Endodermal cell (in vitro differentiated cells): ENCODE data around the gene TYRP1. TPM values are rescaled to one million over a fixed set of nuclear protein-coding genes. Genes with fewer than 3 reads are reported as not detected.
A peak's percentile ranks its signal among the peaks of the same experiment; 100 is the strongest.

ENCODE experiments used
- DNase-seq: peaks from one replicate; pipeline ENCODE4 v3.0.0-alpha.2; 2017
- H3K27ac ChIP-seq: 2 replicates; pipeline ENCODE4 v1.5.1; 2013; ENCODE audit warnings: mild to moderate bottlenecking, low read depth, low read length, moderate library complexity
- H3K27me3 ChIP-seq: 2 replicates; pipeline ENCODE4 v1.6.1; 2013; ENCODE audit warnings: mild to moderate bottlenecking, low read length, moderate library complexity; ENCODE audit not compliant: insufficient read depth, control insufficient read depth, poor library complexity, severe bottlenecking
- H3K36me3 ChIP-seq: 2 replicates; pipeline ENCODE4 v1.7.0; 2013; ENCODE audit warnings: mild to moderate bottlenecking, low read length, moderate library complexity; ENCODE audit not compliant: control insufficient read depth, insufficient read depth
- H3K4me1 ChIP-seq: one replicate; pipeline ENCODE4 v1.7.0; 2013; ENCODE audit warnings: low read length; ENCODE audit not compliant: control insufficient read depth, insufficient read depth
- H3K4me3 ChIP-seq: 2 replicates; pipeline ENCODE4 v1.5.1; 2013; ENCODE audit warnings: mild to moderate bottlenecking, low read length, moderate library complexity
- H3K9ac ChIP-seq: 2 replicates; pipeline ENCODE4 v1.6.1; 2013; ENCODE audit warnings: mild to moderate bottlenecking, low read length, moderate library complexity; ENCODE audit not compliant: poor library complexity, severe bottlenecking; ENCODE audit errors: extremely low read depth
- H3K9me3 ChIP-seq: 2 replicates; pipeline ENCODE4 v1.6.1; 2013; ENCODE audit warnings: mild to moderate bottlenecking, low read length, moderate library complexity; ENCODE audit not compliant: control insufficient read depth
- H3K27ac Mint-ChIP-seq: 2 replicates; pipeline ENCODE4 v1.8.0; 2020; ENCODE audit warnings: mixed read lengths
- H3K27me3 Mint-ChIP-seq: 2 replicates; pipeline ENCODE4 v1.8.0; 2021; ENCODE audit warnings: mild to moderate bottlenecking, mixed read lengths; ENCODE audit not compliant: insufficient read depth
- H3K36me3 Mint-ChIP-seq: 2 replicates; pipeline ENCODE4 v1.8.0; 2020; ENCODE audit warnings: low read depth, mixed read lengths
- H3K4me1 Mint-ChIP-seq: 2 replicates; pipeline ENCODE4 v1.8.0; 2020; ENCODE audit warnings: mixed read lengths
- H3K4me3 Mint-ChIP-seq: 2 replicates; pipeline ENCODE4 v1.8.0; 2020; ENCODE audit warnings: mild to moderate bottlenecking, moderate library complexity, mixed read lengths
- H3K9me3 Mint-ChIP-seq: 2 replicates; pipeline ENCODE4 v1.8.0; 2020; ENCODE audit warnings: mild to moderate bottlenecking, mixed read lengths
- WGBS, 2 experiments: methylation state at CpG; one replicate each; pipeline versions ENCODE4 v1.1.5 to v1.1.7; 2013; ENCODE audit warnings: missing lambda C conversion rate in 2 of 2, mixed read lengths in 1 of 2; ENCODE audit not compliant: insufficient coverage in 1 of 2, insufficient read length in 1 of 2; 5-methylcytosine and 5-hydroxymethylcytosine counted together
- total RNA-seq, 2 donors: library from RNA; stranded (reverse); fragmentation: NEBNext Ultra II Directional in 1 of 2; extraction: Animal tissue kit (Norgen Biotek cat#: 25700) in 1 of 2; gene quantifications; 2 replicates in 1 of 2; 3 replicates in 1 of 2; pipeline ENCODE4 v1.2.1, GENCODE V29; 2021
- TF ChIP-seq, protein P1 (sequence below): fragments of 200-600 bp; sonication (generic); conservative IDR thresholded peaks from 2 replicates; pipeline ENCODE4 v1.5.0; 2021; ENCODE audit warnings: antibody characterized with exemption, mild to moderate bottlenecking

TYRP1 gene
- total RNA-seq, 2 donors from 2014 or later = 0.11 TPM; not detected in 1

DNA sequence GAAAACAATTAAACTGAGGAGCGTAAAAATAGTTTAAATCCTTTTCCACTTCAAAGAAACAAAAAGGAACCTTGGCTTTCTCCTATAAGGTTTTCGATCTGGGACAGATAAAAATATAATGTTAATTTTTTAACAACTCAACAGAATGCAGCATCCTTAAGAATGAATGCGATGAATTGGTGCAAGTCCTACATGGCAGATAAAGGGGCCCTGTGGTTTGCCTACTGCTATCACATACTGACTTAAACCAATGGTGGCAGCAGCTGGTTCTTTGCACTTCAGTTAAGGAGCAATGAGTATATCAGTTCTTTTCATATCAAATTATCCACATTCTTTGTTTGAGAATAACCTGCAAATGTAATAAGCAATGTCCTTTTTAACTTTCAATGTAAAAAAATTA, 12.4 kb upstream of the TYRP1 start:
- Histone ChIP-seq H3K9me3 (no peaks in the 10 kb centered on the region), H3K4me1 (no peaks in the 10 kb centered on the region), H3K9ac (no peak overlapping the region), H3K36me3 (no peaks in the 10 kb centered on the region), H3K27me3 (no peaks in the 10 kb centered on the region), H3K4me3 (no peak overlapping the region), H3K27ac (no peak overlapping the region)
- no peaks in the 10 kb centered on the region for H3K36me3 Mint-ChIP-seq
- TF ChIP-seq, protein P1, sequence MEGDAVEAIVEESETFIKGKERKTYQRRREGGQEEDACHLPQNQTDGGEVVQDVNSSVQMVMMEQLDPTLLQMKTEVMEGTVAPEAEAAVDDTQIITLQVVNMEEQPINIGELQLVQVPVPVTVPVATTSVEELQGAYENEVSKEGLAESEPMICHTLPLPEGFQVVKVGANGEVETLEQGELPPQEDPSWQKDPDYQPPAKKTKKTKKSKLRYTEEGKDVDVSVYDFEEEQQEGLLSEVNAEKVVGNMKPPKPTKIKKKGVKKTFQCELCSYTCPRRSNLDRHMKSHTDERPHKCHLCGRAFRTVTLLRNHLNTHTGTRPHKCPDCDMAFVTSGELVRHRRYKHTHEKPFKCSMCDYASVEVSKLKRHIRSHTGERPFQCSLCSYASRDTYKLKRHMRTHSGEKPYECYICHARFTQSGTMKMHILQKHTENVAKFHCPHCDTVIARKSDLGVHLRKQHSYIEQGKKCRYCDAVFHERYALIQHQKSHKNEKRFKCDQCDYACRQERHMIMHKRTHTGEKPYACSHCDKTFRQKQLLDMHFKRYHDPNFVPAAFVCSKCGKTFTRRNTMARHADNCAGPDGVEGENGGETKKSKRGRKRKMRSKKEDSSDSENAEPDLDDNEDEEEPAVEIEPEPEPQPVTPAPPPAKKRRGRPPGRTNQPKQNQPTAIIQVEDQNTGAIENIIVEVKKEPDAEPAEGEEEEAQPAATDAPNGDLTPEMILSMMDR = no peak
- peak overlapping the region; percentile 37 for H3K27ac Mint-ChIP-seq
- 67 to 99% methylated on average over 1 to 2 of the region's 3 CpGs for WGBS, 2 experiments
- no peaks in the 10 kb centered on the region for H3K4me1 Mint-ChIP-seq
- DNase-seq = no peak
- H3K9me3 Mint-ChIP-seq = no peaks in the 10 kb centered on the region
- H3K4me3 Mint-ChIP-seq = no peak overlapping the region
- H3K27me3 Mint-ChIP-seq = no peaks in the 10 kb centered on the region

DNA sequence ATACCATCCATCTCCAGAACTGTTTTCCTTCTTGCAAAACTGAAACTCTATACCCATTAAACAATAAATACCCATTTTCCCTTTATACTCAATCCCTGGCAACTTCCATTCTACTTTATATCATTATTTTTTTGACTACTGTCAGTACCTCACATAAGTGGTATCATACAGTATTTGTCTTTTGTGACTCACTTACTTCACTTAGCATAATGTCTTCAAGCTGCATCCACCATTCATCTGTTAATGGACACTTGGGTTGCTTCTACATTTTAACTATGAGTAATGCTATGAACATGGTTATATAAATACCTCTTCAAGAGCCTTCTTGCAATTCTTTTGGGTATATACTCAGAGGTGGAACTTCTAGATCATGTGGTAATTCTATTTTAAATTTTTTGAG, 11.6 kb upstream of the TYRP1 start:
- H3K27me3 Mint-ChIP-seq = no peaks in the 10 kb centered on the region
- no peak overlapping the region for H3K9ac ChIP-seq

DNA sequence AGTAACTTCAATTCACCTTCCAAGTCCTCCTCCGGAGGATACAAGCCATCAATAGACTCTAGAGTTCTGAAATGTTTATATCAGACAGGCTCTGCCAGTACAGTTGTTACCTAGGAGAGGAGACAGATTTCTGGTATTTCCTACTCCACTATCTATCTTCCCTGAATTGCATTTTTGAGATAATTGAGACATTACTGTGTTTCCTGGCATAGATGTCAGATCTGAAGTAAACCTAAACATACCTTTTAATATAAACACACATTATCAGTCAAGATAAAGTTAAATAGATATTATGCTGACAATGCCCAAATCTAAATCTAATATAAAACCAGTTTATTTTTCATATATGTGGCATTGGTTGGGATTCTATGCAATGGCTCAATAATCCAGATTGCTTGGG, 8.2 kb upstream of the TYRP1 start:
- H3K4me1 Mint-ChIP-seq = no peaks in the 10 kb centered on the region
- Histone ChIP-seq H3K9ac (no peak overlapping the region), H3K27me3 (no peaks in the 10 kb centered on the region), H3K4me3 (no peak overlapping the region), H3K36me3 (no peaks in the 10 kb centered on the region), H3K4me1 (no peaks in the 10 kb centered on the region), H3K27ac (no peak overlapping the region), H3K9me3 (no peaks in the 10 kb centered on the region)
- H3K27ac Mint-ChIP-seq = no peak overlapping the region
- DNase-seq = no peak
- H3K9me3 Mint-ChIP-seq = no peaks in the 10 kb centered on the region
- 84% methylated on average over 1 of the region's 1 CpG; no CpG with 5 or more reads in 1 of the 2 experiments for WGBS, 2 experiments
- no peaks in the 10 kb centered on the region for H3K36me3 Mint-ChIP-seq
- TF ChIP-seq, protein P1 = no peak
- no peaks in the 10 kb centered on the region for H3K27me3 Mint-ChIP-seq
- no peak overlapping the region for H3K4me3 Mint-ChIP-seq

More for the DNA sequence above, 11.6 kb upstream of the TYRP1 start:
- Mint-ChIP-seq H3K36me3 (no peaks in the 10 kb centered on the region), H3K9me3 (no peaks in the 10 kb centered on the region), H3K27ac (no peak overlapping the region), H3K4me1 (no peaks in the 10 kb centered on the region), H3K4me3 (no peak overlapping the region)
- no peaks in the 10 kb centered on the region for H3K9me3 ChIP-seq
- H3K27me3 ChIP-seq = no peaks in the 10 kb centered on the region
- no peaks in the 10 kb centered on the region for H3K36me3 ChIP-seq
- DNase-seq = no peak
- TF ChIP-seq, protein P1 = no peak
- H3K27ac ChIP-seq = no peak overlapping the region
- H3K4me3 ChIP-seq = no peak overlapping the region
- H3K4me1 ChIP-seq = no peaks in the 10 kb centered on the region
